GOT3 (cell line): ENCODE measurements around the gene PCYT1A.
"Not testable (repeated sequence)": the region's sequence is repeated elsewhere in the genome, so short reads cannot be mapped to it uniquely, and the experiment has no call there.

Experiments used
- DNase-seq: peaks from one replicate; lab custom pipeline; 2025; ENCODE audit warnings: mixed read lengths; lab: John Stamatoyannopoulos, UW

Gene PCYT1A

DNA sequence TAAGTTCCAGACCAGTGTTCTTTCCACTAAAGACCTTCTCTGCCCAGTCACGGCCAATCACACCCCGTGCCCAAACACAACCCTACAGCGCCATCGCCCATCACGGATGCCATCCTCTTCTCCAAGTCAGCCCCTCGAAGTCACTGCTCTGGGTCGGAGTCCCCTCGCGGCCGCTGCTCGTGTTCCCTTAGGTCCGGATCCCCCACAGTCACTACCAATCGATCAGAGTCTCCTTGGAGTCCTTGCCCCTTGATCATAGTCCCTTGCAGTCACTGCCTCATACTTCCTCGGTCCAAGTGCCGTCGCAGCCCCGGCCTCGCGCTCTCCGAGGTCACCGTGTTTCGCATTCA is 461 bp downstream of the PCYT1A start:
- DNase-seq = no peak

DNA sequence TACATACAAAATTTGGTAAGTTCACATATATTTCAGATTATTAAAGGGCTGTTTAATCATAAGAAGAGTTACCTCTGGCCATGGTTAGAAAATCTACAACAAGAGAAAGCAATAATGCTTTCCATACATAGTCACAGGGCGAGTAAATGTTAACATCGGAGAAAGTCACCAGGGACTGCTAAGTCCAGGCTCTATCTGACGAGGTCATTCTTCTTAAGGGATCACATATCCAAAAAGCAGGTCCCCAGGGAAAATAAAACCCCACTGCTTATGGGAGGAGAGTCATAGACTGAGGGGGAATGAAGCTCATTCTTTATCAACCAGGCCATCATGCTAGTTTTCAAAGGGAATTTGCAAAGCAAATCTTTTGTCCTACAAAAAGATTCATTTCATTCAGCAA is 3.1 kb downstream of the PCYT1A start:
- DNase-seq = no peak

DNA sequence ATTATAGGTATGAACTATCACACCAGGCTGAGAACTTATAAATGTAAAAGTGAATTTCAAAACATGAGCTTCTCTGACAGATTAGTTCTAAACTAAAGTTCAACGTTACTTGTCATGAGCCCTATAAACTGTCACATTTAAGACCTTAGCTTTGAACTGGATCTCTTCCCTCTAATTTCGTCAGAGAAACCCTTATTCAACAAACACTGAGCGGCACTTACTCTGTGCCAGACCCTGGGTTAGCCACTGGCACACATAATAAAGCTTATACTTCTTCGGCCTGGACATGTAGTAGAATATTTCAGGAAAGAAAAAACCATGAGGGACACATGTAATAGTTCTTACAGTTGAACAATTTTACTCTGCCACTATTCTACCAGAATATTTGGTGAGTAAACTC is 5.6 kb downstream of the PCYT1A start:
- DNase-seq = no peak

DNA sequence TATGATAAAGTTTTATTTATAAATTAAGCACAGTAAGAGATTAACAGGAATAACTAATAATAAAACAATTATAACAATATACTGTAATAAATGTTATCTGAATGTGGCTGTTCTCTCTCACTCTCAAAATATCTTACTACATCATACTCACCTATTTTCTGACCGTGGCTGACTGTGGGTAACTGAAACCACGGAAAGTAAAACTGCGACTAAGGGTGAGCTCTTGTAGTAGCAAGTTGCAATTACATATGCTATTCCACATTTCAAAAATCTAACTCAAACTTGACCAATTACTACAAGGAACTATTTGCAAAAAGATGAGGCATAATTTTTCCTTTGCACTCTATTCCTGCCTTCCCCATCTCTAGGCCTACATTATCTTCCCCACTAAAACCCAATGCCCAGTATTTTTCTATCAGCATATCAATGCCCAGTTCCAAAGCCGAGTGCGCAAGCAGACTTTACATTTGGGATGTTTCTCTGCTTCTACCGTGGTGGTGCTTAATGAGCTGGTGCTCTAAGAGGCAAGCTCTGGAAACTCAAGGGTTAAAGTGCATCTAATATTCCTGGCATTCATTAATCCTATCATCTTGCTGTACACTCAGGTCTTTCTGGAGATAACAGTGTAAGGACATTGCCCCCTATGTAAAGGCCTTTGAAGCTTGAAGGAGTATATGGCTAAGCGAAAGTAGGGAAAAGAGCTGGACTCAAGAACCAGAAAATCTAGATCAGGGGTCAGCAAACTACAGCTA is 6.7 kb downstream of the PCYT1A start:
- no peak for DNase-seq

DNA sequence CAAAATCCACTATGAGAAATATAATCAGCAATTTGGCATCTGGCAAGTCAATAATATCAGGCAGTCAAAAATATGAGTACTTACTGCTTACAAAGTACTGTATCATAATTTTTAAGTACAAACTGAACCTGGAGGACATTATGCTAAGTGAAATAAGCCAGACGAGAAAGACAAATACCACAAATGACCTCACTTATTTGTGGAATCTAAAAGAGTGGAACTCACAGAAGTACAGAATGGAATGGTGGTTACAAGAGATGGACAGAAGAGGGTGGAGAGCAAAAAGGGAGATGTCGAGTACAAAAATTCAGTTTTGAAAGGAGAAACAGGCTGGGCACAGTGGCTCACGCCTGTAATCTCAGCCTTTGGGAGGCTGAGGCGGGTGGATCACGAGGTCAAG is 12.4 kb downstream of the PCYT1A start:
- DNase-seq = no peak

DNA sequence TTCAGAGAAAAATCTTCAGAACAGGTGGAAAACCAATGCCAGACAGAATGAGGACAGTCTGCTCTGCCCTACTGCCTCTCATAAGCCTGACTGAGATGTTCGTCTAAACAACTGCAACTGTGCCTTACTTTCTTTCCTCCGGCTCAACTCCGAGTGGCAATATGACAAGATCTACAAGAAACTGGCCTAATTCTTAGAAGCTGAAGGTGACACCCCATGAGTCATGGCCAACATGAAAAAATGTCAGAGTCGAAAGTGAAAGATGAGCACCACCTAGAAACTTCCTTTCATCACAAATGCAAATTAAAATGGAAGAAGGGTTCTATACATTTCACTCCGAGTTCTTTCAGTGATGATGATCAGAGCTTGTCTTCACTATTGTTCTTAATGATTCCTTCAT is 12.9 kb downstream of the PCYT1A start:
- no peak for DNase-seq

DNA sequence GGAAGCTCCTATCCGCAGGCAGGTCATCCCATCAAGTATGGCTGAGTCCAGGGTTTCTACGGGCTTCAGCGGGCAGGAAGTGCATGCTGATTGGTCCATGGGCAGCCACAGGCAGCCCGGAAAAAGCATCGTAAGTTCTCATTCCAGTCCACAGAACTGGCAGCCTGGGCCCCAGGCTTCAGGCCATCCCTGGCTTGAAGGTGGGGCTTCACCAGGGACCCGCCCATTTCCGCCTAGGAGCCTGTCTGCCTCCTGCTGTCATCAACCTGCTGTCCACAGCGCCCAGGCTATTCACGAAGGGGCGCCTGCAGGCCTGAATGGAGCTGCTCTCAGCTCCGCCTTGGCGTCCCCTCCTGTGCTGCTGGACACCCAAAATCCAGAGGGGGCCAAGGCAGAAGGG is 13.9 kb downstream of the PCYT1A start:
- DNase-seq = no peak

DNA sequence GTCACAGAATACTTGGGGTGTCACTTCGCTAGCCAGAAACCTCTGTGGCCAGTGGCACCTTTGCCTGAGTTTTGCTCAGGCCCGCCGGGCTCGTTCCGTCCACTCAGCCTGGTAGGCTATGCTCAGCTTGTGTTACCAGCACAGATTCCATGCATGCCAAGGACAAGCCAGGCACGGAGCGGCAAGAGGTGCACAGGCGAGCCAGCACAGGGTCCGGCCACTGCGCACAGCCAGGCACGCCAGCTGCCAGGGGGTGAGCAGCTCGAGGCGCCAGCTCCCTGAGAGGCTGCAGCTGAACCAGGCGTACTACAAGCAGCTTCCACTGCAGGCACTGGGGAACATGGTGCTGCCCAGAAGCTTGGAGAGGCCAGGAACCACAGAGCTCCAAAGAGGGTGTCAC is 14.7 kb downstream of the PCYT1A start:
- DNase-seq = no peak

DNA sequence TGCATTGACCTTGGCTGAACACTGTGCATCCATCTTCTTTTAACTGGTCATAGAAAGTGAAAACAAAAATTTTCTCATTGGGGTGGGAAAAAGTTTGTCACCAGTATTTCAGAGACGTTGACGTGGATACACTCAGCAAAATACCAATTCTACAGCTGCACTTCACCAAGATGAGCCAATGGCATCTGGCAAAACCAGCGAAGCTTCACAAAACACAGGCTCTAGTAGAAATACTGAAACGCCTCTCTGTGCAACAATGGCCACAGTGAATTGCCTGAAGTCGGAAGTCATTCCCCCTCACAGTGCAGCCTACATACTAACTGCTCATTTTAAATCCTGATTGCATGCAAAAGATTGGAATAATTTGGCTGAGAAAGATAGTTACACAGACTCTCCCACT is 17.0 kb downstream of the PCYT1A start:
- DNase-seq = no peak

DNA sequence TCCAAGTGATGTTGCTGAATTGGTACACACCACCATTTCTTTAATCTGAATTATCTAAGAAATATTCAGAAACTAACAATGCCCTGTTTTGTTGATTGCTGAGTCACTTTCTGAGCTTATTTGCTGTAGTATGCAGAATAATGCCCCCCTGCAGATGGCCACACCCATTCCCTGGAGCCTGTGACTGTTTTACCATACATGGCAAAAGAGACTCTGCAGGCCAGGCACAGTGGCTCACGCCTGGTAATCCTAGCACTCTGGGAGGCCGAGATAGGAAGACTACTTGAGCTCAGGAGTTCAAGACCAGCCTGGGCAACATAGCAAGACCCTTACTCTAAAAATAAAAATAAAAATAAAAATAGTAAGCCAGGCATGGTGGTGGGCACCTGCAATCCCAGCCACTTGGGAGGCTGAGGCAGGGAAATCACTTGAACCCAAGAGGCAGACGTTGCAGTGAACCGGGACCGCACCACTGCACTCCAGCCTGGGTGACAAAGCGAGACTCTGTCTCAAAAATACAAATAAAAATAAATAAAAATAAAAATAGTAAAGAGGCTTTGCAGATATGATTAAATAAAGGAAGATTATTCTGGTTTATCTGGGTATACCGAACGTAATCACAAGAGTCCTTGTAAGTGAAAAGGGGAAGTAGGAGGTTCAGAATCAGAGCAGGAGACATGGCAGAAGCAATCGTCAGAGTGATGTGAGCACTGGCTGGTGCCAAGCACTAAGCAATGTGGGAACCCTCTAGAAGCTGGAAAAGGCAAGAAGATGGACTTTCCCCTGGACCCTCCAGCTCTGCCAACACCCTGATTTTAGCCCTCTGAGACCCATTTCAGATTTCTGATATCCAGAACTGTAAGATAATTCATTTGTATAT is 19.0 kb downstream of the PCYT1A start:
- no peak for DNase-seq

DNA sequence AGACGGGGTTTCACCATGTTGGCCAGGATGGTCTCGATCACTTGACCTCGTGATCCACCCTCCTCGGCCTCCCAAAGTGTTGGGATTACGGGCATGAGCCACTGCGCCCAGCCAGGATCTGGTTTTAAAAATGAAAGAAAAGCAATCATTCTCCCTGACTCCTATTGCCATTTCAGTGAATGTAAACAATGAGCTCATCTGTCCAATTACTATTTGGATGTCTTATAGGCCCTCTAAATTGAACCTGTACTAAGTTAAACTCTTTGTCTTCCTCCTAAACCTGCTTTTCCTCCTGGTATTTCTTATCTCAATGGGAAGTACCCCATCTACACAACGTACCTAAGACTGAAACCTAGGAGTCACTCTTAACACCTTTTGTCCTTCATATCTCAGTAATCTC is 23.7 kb downstream of the PCYT1A start:
- no peak for DNase-seq

DNA sequence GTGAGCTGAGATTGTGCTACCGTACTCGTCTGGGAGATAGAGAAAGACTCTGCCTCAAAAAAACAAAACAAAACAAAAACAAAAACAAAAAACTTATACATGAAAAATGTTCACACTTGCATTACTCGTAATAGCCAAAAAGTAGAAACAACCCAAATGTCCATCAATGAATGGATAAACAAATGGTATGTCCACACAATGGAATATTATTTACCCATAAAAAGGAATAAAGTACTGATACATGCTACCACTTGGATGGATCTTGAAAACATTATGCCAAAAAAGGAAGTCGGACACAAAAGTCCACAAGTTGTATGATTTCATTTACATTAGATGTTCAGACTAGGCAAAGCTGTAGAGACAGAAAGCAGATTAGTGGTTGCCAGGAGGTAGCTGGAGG is 26.7 kb downstream of the PCYT1A start:
- no peak for DNase-seq

DNA sequence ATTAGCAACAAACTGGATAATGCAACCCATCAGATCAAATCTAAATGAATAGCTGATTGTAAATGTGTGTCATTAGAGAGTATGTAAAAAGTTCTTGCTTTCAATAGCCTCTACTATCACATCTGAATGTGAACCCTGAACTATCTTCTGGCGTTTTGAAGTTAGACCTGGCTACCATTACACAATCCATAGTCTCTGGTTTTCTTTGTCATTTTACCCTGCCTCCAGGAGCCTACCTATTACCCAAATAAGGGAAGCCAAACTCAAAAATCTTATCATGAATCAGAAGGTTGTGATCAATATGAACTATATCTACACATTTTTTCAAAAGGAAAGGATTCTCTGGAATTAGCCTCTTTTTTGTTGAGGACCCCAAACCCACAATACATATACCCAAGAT is 31.8 kb downstream of the PCYT1A start:
- DNase-seq = no peak

DNA sequence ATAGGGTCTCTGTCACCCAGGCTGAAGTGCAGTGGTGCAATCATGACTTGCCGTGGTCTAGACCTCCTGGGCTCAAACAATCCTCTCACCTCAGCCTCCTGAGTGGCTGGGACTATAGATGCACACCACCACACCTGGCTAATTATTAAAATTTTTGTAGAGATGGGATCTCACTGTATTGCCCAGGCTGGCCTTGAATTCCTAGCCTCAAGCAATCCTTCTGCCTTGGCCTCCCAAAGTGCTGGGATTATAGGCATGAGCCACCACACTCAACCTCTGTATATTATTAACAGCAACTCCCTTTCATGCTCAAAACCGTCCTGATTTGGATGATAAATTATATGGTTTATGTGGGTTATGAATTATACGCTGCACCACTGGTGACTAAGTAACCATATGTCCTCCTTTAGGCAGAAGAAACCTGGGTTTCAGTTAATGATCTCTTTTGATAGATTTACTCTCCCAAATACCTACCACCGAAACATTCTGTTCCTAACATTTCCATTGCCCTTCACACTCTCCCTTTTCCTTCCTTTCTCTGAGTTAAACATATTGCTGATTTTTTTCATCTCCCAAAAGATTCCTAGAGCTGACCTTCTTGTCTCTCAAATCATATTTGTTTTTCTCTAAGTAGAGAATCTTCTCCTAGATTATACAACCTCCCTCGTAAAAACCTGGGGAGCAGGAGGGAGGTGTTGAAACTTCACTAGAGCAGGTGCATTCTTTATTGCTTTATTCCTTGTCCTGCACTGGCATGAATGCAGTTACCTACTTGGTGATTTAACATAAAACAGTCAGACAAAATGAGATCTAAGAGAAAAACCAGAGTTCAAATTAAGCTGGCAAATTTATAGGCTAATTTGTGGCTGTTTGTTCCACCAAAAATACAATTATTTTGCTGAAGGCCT is 32.9 kb downstream of the PCYT1A start:
- DNase-seq = no peak

DNA sequence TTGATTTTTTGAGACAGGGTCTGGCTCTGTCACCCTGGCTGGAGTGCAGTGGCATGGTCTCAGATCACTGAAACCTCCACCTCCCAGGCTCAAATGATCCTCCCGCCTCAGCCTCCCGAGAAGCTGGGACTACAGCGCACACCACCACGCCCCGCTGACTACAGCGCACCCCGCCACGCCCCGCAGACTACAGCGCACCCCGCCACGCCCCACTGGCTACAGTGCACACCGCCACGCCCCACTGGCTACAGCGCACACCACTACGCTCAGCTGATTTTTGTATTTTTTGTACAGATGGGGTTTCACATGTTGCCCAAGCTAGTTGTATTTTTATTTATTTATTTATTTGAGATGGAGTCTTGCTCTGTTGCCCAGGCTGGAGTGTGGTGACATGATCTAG is 35.6 kb downstream of the PCYT1A start:
- no peak for DNase-seq

DNA sequence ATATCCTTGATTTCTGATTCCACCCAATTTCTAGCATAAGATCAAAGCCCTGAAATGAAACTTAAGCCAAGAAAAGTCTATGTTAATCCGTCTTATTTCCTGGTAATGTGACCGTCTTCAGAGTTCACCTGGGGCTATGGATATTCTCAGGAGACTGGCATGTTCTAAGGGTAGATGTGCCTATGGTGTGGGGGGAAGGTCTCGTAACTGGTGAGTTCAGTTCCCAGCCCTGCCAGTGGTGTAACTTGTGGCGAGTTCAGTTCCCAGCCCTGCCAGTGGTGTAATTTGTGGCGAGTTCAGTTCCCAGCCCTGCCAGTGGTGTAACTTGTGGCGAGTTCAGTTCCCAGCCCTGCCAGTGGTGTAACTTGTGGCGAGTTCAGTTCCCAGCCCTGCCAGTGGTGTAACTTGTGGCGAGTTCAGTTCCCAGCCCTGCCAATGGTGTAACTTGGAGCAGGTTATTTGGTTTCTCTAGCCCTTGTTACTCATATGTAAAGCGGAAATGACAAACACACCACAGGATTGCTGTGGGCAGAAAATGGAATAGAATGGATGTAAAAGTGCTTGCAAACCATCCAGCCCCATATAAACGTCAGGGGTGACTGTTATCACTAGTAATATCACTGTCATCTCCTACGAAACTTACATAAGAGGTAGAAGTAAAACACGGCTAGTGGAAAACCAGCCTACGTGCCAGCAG is 40.8 kb downstream of the PCYT1A start:
- DNase-seq = no peak

DNA sequence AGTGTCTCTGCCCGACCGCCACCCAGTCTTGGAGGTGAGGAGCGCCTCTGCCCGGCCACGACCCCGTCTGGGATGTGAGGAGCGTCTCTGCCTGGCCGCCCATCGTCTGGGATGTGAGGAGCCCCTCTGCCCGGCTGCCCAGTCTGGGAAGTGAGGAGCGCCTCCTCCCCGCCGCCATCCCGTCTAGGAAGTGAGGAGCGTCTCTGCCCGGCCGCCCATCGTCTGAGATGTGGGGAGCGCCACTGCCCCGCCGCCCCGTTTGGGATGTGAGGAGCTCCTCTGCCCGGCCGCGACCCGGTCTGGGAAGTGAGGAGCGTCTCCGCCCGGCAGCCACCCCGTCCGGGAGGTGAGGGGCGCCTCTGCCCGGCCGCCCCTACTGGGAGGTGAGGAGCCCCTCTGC is 43.4 kb downstream of the PCYT1A start:
- DNase-seq = not testable (repeated sequence)

DNA sequence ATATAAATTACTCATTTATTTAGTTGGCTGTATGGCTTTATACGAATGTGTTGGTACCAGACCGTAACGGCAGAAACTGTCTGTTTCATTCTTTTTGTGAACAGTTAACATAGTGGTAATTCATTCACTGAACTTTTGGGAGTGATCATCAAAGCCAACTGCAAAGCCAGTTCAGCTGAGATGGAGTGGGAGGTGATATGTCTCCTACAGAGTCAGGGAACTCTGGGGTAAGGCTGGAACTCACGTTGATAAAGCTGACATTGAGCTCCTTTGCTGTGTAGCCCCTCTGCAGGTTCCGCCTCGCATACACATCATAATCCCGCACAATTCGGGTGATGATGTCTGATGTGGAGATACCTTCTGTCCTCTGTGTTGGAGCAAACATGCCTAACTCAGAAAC is 45.8 kb downstream of the PCYT1A start:
- no peak for DNase-seq

DNA sequence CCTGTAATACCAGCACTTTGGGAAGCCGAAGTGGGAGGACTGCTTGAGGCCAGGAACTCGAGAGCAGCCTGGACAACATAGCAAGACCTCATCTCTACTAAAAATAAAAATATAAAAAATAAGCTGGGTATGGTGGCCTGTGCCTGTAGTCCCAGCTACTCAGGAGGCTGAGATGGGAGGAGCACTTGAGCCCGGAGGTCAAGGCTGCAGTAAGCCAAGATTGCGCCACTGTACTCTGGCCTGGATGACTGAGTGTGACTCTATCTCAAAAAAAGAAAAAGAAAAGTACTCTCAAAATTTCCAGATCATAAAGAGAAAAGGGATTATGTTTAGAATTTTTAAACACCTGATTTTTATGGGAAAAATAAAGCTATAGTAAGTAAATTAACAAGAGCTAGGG is 47.1 kb downstream of the PCYT1A start:
- no peak for DNase-seq

DNA sequence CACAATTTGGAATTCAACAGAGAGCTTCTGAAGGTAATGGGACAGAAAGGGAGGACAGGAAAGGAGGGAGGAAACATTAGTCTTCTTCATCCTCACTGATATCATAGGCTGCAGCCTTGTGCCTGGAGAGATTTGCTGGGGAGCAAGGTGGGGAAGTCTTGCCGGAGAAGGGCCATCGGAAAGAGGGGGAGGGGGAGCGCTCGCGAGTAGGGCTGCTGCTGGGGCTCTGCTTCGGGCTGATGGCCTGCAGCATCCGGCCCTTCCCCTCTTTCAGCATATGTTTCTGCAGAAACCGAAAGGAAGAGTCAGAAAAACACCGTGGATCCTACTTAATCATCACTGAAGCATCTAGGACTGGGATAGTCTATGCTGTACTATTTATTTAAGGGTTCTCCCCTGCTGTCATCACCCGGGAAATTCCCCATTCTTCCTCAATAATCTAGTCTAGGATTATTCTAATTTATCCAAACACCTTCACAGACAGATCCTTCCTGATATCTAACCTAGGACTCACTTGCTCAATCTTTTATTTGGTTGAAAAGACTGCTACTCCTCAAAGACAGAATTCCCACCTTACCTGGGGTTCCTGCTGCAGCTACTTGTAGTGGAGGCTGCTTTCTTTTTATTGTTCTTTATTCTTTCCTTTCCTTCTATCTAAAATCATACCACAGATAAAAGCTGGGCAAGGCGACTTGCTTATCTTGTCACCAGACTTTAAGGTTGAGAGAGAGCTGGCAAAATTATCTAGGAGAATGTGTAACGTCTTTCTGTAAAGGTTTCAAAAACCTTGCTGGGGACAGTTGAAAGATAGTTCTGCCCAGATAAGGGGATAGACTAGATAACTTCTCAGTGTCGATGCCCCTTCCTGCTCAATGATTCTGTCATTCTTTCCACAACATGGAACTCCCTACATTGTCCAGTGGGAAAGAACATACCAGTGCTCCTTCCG is 48.6 kb downstream of the PCYT1A start:
- no peak for DNase-seq

DNA sequence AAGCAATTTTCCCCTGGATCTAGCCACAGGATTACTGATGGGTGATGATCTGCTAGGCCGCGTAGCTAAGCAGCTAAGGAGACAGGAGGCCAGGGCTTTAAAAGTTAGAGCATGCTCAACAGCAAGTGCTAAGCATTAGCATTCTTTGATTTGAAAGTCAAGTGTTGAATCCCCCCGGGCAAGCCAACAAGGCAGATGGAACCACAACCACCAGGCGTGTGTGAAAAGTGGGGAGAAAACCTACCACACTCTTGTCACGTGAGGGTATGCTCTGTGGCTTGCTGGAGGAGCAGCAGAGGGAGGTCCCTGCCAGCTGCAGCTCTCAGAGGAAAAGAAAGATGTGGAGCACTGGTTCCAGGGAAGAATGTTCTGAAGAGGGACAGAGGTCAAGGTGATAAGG is 50.3 kb downstream of the PCYT1A start:
- DNase-seq = no peak
